Measurements from ENCODE around the gene RBL1. TPM values are rescaled to one million over a fixed set of nuclear protein-coding genes. Genes with fewer than 3 reads are reported as not detected.
A peak's percentile ranks its signal among the peaks of the same experiment; 100 is the strongest.

Gene RBL1
- total and polyA plus RNA-seq, 4 donors = 0.60 to 14.7 (median 2.0) TPM

- no peak for TF ChIP-seq CTCF (IDR thresholded peaks at IDR 0.05; ENCODE audit: low read depth, low read length, missing input control)
Observed at GRCh38 chr20:36969478-36970186, 126.2 kb downstream of the RBL1 start (continued).

DNA sequence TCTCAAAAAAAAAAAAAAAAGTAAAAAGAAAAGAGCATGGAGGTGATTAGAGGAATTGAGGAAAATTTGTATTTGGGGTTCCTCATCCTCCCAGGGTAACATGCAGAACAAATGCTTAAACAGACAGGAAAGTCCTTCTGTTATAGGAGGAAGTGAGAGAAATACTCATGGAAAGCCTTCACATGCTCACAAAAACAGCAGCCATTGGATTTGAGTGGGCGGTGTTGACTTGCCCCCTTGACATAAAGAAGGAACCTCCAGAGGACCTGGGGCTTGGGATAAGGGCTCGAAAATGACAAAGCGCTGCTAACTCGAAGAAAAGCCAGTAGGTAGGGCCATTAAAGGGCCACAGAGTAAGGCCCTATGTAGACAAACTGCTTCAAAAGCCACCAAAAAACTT, 126.7 kb downstream of the RBL1 start:
- DNase-seq (ENCODE audit: low spot score) = no peak
- H3K27me3 ChIP-seq (ENCODE audit: control insufficient read depth in 4 of 4, insufficient read depth in 4 of 4, low read length in 3 of 4) = no peaks in the 10 kb centered on the region
- peak overlapping the region in 1 of 2 donors; percentile 54 for H3K27ac ChIP-seq (ENCODE audit: low read depth in 1 of 2, low read length in 2 of 2)
- H3K4me3 ChIP-seq (ENCODE audit: low read depth in 1 of 3, low read length in 3 of 3) = no peak overlapping the region
- H3K4me1 ChIP-seq (ENCODE audit: control insufficient read depth in 4 of 4, insufficient read depth in 4 of 4, low read length in 3 of 4) = peaks cover 7 to 12% (median 8%) of the 10 kb centered on the region in 4 donors
- TF ChIP-seq ZBTB33 (IDR thresholded peaks at IDR 0.05) = no peak
- TF ChIP-seq, protein P1, sequence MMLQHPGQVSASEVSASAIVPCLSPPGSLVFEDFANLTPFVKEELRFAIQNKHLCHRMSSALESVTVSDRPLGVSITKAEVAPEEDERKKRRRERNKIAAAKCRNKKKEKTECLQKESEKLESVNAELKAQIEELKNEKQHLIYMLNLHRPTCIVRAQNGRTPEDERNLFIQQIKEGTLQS (IDR thresholded peaks at IDR 0.05) = no peak
- no peak for TF ChIP-seq GABPA (IDR thresholded peaks at IDR 0.05 in 1 of 2, conservative IDR thresholded peaks at IDR 0.05 in 1 of 2)
- H3K9ac ChIP-seq (ENCODE audit: low read depth in 1 of 2, low read length in 2 of 2) = no peak overlapping the region
- 89% methylated on average over 4 of the region's 4 CpGs for WGBS
- no peaks in the 10 kb centered on the region for H3K9me3 ChIP-seq (ENCODE audit: control insufficient read depth in 4 of 4, low read length in 3 of 4)
- H3K36me3 ChIP-seq (ENCODE audit: control insufficient read depth in 4 of 4, insufficient read depth in 3 of 4, low read depth in 1 of 4, low read length in 3 of 4) = no peaks in the 10 kb centered on the region

DNA sequence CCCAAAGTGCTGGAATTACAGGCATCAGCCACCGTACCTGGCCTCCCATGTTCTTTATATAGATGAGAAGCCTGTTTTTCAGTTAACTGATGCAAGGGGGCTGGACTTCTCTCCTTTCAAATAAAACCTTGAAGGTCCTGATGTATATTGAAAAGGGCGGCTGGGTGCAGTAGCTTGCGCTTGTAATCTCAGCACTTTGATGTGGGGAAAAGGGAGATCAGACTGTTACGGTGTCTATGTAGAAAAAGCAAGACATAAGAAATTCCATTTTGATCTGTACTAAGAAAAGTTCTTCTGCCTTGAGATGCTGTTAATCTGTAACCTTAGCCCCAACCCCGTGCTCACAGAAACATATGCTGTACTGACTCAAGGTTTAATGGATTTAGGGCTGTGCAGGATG, 128.2 kb downstream of the RBL1 start:
- Histone ChIP-seq H3K4me3 (ENCODE audit: low read depth in 1 of 3, low read length in 3 of 3) (no peak overlapping the region), H3K27me3 (ENCODE audit: control insufficient read depth in 4 of 4, insufficient read depth in 4 of 4, low read length in 3 of 4) (no peaks in the 10 kb centered on the region), H3K27ac (ENCODE audit: low read depth in 1 of 2, low read length in 2 of 2) (no peak overlapping the region), H3K4me1 (ENCODE audit: control insufficient read depth in 4 of 4, insufficient read depth in 4 of 4, low read length in 3 of 4) (peaks cover 7 to 12% (median 8%) of the 10 kb centered on the region in 4 donors), H3K36me3 (ENCODE audit: control insufficient read depth in 4 of 4, insufficient read depth in 3 of 4, low read depth in 1 of 4, low read length in 3 of 4) (no peaks in the 10 kb centered on the region), H3K9me3 (ENCODE audit: control insufficient read depth in 4 of 4, low read length in 3 of 4) (no peaks in the 10 kb centered on the region), H3K9ac (ENCODE audit: low read depth in 1 of 2, low read length in 2 of 2) (no peak overlapping the region)
- TF ChIP-seq YY1 (IDR thresholded peaks at IDR 0.05) = no peak
- TF ChIP-seq CTCF (IDR thresholded peaks at IDR 0.05; ENCODE audit: low read depth, low read length, missing input control) = no peak
- no peak for TF ChIP-seq ZBTB33 (IDR thresholded peaks at IDR 0.05)
- TF ChIP-seq FOXA2 (IDR thresholded peaks at IDR 0.05) = no peak
- no peak for TF ChIP-seq RXRA (IDR thresholded peaks at IDR 0.05)
- TF ChIP-seq, protein P2, sequence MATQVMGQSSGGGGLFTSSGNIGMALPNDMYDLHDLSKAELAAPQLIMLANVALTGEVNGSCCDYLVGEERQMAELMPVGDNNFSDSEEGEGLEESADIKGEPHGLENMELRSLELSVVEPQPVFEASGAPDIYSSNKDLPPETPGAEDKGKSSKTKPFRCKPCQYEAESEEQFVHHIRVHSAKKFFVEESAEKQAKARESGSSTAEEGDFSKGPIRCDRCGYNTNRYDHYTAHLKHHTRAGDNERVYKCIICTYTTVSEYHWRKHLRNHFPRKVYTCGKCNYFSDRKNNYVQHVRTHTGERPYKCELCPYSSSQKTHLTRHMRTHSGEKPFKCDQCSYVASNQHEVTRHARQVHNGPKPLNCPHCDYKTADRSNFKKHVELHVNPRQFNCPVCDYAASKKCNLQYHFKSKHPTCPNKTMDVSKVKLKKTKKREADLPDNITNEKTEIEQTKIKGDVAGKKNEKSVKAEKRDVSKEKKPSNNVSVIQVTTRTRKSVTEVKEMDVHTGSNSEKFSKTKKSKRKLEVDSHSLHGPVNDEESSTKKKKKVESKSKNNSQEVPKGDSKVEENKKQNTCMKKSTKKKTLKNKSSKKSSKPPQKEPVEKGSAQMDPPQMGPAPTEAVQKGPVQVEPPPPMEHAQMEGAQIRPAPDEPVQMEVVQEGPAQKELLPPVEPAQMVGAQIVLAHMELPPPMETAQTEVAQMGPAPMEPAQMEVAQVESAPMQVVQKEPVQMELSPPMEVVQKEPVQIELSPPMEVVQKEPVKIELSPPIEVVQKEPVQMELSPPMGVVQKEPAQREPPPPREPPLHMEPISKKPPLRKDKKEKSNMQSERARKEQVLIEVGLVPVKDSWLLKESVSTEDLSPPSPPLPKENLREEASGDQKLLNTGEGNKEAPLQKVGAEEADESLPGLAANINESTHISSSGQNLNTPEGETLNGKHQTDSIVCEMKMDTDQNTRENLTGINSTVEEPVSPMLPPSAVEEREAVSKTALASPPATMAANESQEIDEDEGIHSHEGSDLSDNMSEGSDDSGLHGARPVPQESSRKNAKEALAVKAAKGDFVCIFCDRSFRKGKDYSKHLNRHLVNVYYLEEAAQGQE (IDR thresholded peaks at IDR 0.05) = no peak
- TF ChIP-seq GABPA (IDR thresholded peaks at IDR 0.05 in 1 of 2, conservative IDR thresholded peaks at IDR 0.05 in 1 of 2) = no peak
- no peak for TF ChIP-seq RAD21 (IDR thresholded peaks at IDR 0.05)
- no peak for TF ChIP-seq JUND (IDR thresholded peaks at IDR 0.05)
- TF ChIP-seq EGR1 (IDR thresholded peaks at IDR 0.05; ENCODE audit: low read depth in 2 of 2) = no peak
- no peak for TF ChIP-seq FOXA1 (IDR thresholded peaks at IDR 0.05)
- no peak for TF ChIP-seq NR2F2 (IDR thresholded peaks at IDR 0.05)
- no peak for TF ChIP-seq TAF1 (conservative IDR thresholded peaks at IDR 0.05)
- no peak for TF ChIP-seq HNF4G (IDR thresholded peaks at IDR 0.05)
- DNase-seq (ENCODE audit: low spot score) = no peak
- 91% methylated on average over 5 of the region's 5 CpGs for WGBS

All from liver (tissue), 9 donors.